ENCODE results near the gene ADARB2. TPM values are rescaled to one million over a fixed set of nuclear protein-coding genes. Genes with fewer than 3 reads are reported as not detected.

ADARB2 gene
- total RNA-seq, 1 experiment from 2014 or later, result not detected

GRCh38 chr10:1504286-1504685 is 233.0 kb downstream of the ADARB2 start:
- Mint-ChIP-seq H3K9me3 (ENCODE audit: low read depth, unreplicated experiment) (peaks cover 5% of the 10 kb centered on the region), H3K27ac (ENCODE audit: unreplicated experiment) (no peak overlapping the region), H3K4me1 (ENCODE audit: low read depth, unreplicated experiment) (no peaks in the 10 kb centered on the region), H3K36me3 (ENCODE audit: insufficient read depth, unreplicated experiment) (no peaks in the 10 kb centered on the region), H3K4me3 (ENCODE audit: low read depth, unreplicated experiment) (no peak overlapping the region), H3K27me3 (ENCODE audit: unreplicated experiment) (no peaks in the 10 kb centered on the region)
- BruUV-seq (replicated peaks), result no TSS peak
- no peak for DNase-seq
- CTCF ChIA-PET, result interaction anchor here (0.6 kb wide), 1 partner anchor 147 kb away, joined by 6 read pairs; no protein-coding TSS in a partner anchor
- no peak for TF ChIP-seq CTCF (IDR thresholded peaks at IDR 0.05; ENCODE audit: unreplicated experiment)
- intact Hi-C loops (cut with micrococcal nuclease; ENCODE audit: unreplicated experiment), result no loop called here

GRCh38 chr10:1502451-1502850 is 234.9 kb downstream of the ADARB2 start:
- no peaks in the 10 kb centered on the region for H3K27me3 Mint-ChIP-seq (ENCODE audit: unreplicated experiment)
- no TSS peak for BruUV-seq (replicated peaks)
- H3K4me1 Mint-ChIP-seq (ENCODE audit: low read depth, unreplicated experiment), result no peaks in the 10 kb centered on the region
- intact Hi-C loops (cut with micrococcal nuclease; ENCODE audit: unreplicated experiment), result no loop called here
- no peak overlapping the region for H3K4me3 Mint-ChIP-seq (ENCODE audit: low read depth, unreplicated experiment)
- H3K36me3 Mint-ChIP-seq (ENCODE audit: insufficient read depth, unreplicated experiment), result no peaks in the 10 kb centered on the region
- CTCF ChIA-PET, result no interaction called here
- H3K9me3 Mint-ChIP-seq (ENCODE audit: low read depth, unreplicated experiment), result peaks cover 5% of the 10 kb centered on the region
- no peak for DNase-seq
- no peak overlapping the region for H3K27ac Mint-ChIP-seq (ENCODE audit: unreplicated experiment)
- TF ChIP-seq CTCF (IDR thresholded peaks at IDR 0.05; ENCODE audit: unreplicated experiment), result no peak

GRCh38 chr10:1499359-1499957 is 237.9 kb downstream of the ADARB2 start:
- no TSS peak for BruUV-seq (replicated peaks)
- H3K4me1 Mint-ChIP-seq (ENCODE audit: low read depth, unreplicated experiment), result no peaks in the 10 kb centered on the region
- TF ChIP-seq CTCF (IDR thresholded peaks at IDR 0.05; ENCODE audit: unreplicated experiment), result no peak
- H3K36me3 Mint-ChIP-seq (ENCODE audit: insufficient read depth, unreplicated experiment), result no peaks in the 10 kb centered on the region
- H3K4me3 Mint-ChIP-seq (ENCODE audit: low read depth, unreplicated experiment), result no peak overlapping the region
- no peak overlapping the region for H3K27ac Mint-ChIP-seq (ENCODE audit: unreplicated experiment)
- no peaks in the 10 kb centered on the region for H3K27me3 Mint-ChIP-seq (ENCODE audit: unreplicated experiment)
- H3K9me3 Mint-ChIP-seq (ENCODE audit: low read depth, unreplicated experiment), result no peaks in the 10 kb centered on the region
- no peak for DNase-seq
- intact Hi-C loops (cut with micrococcal nuclease; ENCODE audit: unreplicated experiment), result no loop called here
- CTCF ChIA-PET, result no interaction called here

GRCh38 chr10:1498746-1499358 is 238.5 kb downstream of the ADARB2 start:
- no peaks in the 10 kb centered on the region for H3K9me3 Mint-ChIP-seq (ENCODE audit: low read depth, unreplicated experiment)
- H3K27me3 Mint-ChIP-seq (ENCODE audit: unreplicated experiment), result no peaks in the 10 kb centered on the region
- H3K4me3 Mint-ChIP-seq (ENCODE audit: low read depth, unreplicated experiment), result no peak overlapping the region
- CTCF ChIA-PET, result no interaction called here
- no peaks in the 10 kb centered on the region for H3K4me1 Mint-ChIP-seq (ENCODE audit: low read depth, unreplicated experiment)
- no peak for TF ChIP-seq CTCF (IDR thresholded peaks at IDR 0.05; ENCODE audit: unreplicated experiment)
- DNase-seq, result no peak
- H3K36me3 Mint-ChIP-seq (ENCODE audit: insufficient read depth, unreplicated experiment), result no peaks in the 10 kb centered on the region
- intact Hi-C loops (cut with micrococcal nuclease; ENCODE audit: unreplicated experiment), result no loop called here
- BruUV-seq (replicated peaks), result no TSS peak
- H3K27ac Mint-ChIP-seq (ENCODE audit: unreplicated experiment), result no peak overlapping the region

Data from Calu3 (cell line).